ENCODE measurements around the gene PARP3.

DNA sequence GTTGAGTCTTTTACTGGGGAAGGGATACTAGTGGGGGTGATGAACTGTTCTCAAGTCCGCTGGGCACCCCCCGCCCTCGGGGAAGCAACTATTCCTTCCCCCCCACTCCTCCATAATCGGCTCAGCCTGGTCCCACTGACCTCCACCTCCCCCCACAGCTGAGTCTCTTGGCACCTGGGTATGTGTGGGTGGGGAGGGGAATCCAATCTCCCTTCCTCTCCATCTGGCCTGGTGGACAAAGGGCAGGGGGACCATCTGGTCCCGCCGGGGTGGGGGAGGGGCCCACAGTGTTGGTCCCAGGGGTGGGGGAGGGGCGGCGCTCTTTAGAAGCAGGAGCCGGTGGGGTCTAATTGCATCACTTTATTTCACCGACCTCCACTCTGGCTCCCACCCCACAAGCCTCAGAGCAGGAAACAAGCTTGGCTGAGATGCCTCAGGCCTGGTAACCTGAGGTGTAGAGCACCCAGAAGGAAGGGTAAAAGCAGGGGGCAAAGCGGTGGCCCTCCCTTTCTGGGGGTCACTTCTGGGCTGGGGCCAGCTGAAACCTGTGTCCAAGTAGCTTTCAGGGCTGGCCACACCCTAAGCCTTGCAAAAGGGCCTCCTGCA lies 26.1 kb downstream of the PARP3 start:
- TF ChIP-seq, protein P1, sequence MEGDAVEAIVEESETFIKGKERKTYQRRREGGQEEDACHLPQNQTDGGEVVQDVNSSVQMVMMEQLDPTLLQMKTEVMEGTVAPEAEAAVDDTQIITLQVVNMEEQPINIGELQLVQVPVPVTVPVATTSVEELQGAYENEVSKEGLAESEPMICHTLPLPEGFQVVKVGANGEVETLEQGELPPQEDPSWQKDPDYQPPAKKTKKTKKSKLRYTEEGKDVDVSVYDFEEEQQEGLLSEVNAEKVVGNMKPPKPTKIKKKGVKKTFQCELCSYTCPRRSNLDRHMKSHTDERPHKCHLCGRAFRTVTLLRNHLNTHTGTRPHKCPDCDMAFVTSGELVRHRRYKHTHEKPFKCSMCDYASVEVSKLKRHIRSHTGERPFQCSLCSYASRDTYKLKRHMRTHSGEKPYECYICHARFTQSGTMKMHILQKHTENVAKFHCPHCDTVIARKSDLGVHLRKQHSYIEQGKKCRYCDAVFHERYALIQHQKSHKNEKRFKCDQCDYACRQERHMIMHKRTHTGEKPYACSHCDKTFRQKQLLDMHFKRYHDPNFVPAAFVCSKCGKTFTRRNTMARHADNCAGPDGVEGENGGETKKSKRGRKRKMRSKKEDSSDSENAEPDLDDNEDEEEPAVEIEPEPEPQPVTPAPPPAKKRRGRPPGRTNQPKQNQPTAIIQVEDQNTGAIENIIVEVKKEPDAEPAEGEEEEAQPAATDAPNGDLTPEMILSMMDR (IDR thresholded peaks at IDR 0.05; ENCODE audit: insufficient read depth, low read depth, low read length), result no peak
- no peak for TF ChIP-seq EZH2 (IDR thresholded peaks at IDR 0.05; ENCODE audit: insufficient read depth, low read length)

Measured in astrocyte (in vitro differentiated cells and primary cell).